Right hindlimb (tissue), 1 donor: ENCODE results near the gene SH3GLB2.
A peak's percentile ranks its signal among the peaks of the same experiment; 100 is the strongest.
"Not testable (repeated sequence)": the region's sequence is repeated elsewhere in the genome, so short reads cannot be mapped to it uniquely, and the experiment has no call there.

Experiments used
- DNase-seq: peaks from one replicate; pipeline ENCODE4 v3.0.0-alpha.2; 2018

Gene SH3GLB2

GRCh38 chr9:129053020-129053419 lies 24.9 kb upstream of the SH3GLB2 start:
- DNase-seq: no peak

GRCh38 chr9:129052592-129052991 lies 24.5 kb upstream of the SH3GLB2 start:
- no peak for DNase-seq

DNA sequence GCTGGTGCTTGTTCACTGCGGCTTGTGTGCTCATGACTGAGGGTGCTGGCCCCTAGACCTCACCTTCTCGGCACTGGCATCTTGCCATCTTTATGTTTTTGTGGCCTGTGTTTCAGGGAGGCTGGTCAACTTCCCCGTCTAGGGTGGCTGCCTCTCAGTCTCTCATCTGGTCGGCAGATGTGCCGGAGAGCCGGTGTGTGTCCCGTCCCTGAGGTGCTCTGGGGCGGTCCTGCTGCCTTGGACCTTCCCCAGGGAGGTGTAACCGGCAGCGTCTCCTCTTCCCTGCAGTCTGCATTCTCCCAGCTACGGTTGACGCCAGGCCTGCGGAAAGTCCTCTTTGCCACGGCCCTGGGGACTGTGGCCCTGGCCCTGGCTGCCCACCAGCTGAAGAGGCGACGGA lies 13.9 kb upstream of the SH3GLB2 start:
- no peak for DNase-seq

DNA sequence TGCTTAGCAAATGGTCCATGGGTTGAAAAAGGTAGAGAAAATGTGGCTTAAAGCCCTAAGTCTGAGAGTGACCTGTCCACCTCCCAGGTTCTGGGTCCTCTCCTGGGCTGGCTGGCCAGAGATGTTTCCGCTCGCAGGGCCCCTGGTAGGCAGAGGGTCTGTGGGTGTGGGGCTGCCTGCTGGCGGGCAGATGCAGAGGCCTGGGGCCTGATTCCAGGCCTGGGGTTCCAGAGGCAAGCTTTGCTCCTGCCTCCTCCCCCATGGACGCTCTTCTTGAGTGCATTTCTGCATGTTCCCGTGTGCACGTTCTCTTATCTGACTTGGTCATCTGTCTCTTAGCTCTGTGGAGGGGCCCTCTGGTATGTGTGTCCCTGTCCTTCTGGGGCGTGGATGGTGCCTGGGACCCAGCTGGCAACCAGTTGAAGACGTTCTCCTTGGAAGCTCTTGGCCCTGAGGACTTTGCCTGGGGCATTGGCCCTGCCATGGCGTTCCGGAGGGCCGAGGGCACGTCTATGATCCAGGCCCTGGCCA lies 12.0 kb upstream of the SH3GLB2 start:
- no peak for DNase-seq

DNA sequence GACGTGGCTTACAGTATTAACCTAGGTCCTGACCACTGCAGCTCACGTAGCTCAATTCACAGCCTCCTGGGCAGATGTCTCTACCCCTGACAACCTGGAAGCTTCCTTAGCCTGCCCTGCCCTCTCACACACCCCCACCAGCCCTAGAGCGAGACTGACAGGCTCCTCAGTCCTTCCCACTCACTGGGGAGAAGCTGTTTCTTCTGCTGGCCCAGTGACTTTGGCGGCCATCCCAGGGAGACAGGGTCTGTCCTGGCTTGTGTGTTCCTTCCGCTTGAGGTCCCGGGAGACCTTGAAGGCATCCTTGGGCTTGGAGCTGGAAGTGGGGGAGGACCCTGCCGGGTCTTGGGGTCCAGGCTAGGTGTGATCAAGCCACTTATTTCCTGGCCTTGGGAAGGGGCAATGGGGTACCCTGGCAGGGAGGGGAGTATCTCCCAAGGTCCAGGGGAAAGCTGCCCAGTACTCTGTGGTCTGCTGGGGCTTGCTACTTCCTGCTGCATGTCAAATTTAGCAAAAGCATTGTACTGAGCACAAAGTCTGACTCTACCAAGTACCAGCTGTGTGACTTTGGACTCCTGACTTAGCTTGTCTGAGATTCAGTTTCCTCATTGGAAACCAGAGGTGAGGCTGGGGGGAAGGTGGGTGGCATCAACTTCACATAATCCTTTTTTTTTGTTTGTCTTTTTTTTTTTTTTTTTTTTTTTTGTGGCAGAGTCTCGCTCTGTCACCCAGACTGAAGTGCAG lies 10.2 kb upstream of the SH3GLB2 start:
- DNase-seq: no peak

- DNase-seq: no peak
Measured at GRCh38 chr9:129037767-129038098, 9.6 kb upstream of the SH3GLB2 start.

DNA sequence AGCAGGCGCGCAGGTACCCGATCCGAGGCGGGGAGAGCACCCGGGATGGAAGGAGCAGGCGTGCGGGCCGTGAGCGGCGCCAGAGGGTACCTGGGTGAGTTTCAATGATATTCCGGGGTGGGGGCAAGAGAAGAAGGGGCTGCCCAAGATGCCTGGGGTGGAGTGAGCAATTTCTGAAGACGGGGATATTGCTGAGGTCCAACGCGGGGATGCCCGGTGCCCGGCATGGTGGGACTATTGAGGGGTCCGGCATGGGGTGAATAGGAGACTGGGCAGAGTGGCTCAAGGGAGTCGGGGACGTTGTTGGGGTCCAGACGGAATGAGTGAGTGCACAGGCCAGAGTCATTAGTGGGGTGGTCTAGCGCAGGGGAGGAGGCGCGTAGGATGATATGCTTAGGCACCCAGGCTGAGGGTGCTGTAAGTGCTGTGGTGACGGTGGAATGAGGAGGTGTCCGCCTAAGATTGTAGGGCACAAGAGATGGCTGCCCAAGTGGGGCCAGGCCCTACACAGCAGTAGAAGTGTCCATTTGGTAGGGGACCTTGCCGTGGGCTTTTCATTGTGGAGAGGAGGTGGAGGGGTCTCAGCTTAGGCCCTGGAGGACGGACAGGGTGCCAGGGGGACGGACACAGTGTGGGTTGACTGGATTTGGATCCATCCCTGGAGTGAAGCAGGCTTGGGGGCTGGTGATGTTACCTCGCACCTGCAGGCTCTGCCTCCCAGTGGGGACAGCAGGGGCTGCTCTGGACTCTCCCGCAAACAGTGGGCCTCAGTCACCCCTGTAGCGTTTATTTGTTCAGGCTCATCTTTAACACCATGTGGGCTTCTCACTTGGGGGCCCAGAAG lies 9.0 kb upstream of the SH3GLB2 start:
- DNase-seq: no peak

GRCh38 chr9:129036241-129036922 lies 8.3 kb upstream of the SH3GLB2 start, which contains the start of gene MIGA2:
Gene MIGA2 (plus strand): TSS chr9:129036626. CDS start chr9:129040595, 3,969 bp downstream.
- peak; percentile 99 for DNase-seq

- DNase-seq: not testable (repeated sequence)
Measured at GRCh38 chr9:129035838-129036237, 7.7 kb upstream of the SH3GLB2 start.

- no peak for DNase-seq
Measured at GRCh38 chr9:129033216-129033615, 5.1 kb upstream of the SH3GLB2 start.

- no peak for DNase-seq
Measured at GRCh38 chr9:129032541-129033159, 4.5 kb upstream of the SH3GLB2 start.

DNA sequence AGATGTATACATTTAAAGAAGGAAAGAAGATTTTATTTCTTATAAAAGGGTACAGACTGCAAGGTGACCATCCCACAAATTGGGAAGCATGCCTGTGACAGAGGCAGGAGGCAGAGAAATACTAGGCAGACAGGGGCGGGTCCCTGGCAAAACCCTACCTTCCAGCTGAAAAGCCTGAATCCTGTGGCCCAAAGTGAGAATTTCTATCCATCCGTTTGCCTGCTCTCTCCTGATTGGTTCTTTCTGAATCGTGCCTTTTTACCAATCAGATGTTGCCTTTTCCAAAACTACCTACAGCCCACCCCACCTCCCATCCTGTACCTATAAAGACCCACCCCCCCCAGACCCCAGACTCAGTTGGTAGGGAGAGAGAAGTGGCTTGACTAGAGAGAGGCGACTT lies 3.4 kb upstream of the SH3GLB2 start:
- DNase-seq: no peak

GRCh38 chr9:129030191-129030590 lies 2.1 kb upstream of the SH3GLB2 start:
- DNase-seq: no peak

DNA sequence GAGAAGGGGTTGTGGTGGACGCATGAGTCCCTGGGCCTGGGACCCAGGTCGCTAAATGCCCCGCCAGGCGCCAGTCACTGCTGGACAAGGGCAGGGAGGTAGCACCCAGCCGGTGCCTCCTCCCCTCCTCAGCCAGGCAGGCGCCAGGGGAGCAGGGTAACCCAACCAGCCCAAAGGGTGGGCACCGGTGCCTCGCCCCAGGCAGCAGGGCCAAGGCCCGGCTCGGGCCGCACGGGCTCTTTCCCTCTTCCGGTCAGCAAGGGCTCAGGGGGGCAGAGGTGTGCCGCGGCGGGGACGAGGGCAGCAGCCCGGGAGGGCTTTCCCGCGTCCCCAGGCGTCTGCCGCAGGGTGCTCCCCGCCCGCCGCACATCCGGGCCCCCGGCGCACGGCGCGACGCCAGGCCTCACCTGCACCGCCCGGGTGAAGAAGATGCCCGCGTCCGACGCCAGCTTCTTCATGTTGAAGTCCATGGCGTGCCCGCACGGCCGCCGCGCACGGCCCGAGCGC lies 393 bp downstream of the SH3GLB2 start:
- peak; percentile 49 for DNase-seq

GRCh38 chr9:129027224-129027684 lies 877 bp downstream of the SH3GLB2 start:
- no peak for DNase-seq

DNA sequence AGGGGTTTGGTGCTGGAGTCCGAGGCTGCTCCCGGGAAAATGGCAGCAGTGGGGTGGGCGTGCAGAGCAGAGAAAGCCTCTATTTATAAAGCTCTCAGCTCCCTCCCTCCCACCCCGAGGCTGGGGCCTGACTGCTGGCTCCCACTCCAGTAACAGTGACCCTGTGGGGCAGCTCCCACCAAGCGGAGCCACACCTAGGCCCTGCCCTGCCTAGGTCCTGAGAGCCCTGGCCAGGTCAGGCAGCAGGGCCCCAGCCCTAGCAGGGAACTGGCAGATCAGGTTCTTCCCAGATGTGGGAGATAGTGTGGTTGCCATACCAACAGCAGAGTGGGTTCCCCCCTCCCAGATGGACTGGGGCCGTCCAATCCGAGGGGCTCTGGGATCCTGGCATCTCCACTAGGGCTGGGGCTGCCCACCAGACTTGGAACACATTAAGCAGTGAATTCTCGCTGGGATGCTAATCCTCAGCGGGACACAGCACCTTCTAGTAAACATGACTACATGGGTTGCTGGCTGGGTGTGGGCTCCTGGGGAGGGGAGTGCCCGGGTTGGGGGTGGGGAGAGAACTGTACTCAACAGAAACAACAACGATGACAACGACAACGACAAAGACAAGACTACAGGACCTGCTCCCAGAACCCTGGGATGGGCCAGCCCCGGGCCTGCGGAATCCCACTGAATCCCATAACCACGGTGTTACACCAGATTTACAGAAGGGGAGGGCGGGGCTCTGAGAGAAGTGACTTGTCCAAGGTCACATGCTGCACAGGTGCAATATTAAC lies 1.5 kb downstream of the SH3GLB2 start:
- DNase-seq: peak; percentile 59

DNA sequence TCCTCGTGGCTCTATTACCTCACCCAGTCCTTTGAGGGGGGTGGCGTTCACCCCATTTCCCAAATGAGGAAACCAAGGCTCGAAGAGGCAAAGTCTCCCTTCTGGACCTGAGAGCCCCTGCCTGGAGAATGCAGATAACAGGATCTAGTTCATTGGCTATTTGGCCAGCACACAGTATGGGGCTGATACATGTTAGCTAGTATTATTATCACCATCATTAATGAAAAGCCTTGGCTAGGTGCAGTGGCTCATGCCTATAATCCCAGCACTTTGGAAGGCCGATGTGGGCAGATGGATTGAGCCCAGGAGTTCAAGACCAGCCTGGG lies 4.3 kb downstream of the SH3GLB2 start:
- no peak for DNase-seq

DNA sequence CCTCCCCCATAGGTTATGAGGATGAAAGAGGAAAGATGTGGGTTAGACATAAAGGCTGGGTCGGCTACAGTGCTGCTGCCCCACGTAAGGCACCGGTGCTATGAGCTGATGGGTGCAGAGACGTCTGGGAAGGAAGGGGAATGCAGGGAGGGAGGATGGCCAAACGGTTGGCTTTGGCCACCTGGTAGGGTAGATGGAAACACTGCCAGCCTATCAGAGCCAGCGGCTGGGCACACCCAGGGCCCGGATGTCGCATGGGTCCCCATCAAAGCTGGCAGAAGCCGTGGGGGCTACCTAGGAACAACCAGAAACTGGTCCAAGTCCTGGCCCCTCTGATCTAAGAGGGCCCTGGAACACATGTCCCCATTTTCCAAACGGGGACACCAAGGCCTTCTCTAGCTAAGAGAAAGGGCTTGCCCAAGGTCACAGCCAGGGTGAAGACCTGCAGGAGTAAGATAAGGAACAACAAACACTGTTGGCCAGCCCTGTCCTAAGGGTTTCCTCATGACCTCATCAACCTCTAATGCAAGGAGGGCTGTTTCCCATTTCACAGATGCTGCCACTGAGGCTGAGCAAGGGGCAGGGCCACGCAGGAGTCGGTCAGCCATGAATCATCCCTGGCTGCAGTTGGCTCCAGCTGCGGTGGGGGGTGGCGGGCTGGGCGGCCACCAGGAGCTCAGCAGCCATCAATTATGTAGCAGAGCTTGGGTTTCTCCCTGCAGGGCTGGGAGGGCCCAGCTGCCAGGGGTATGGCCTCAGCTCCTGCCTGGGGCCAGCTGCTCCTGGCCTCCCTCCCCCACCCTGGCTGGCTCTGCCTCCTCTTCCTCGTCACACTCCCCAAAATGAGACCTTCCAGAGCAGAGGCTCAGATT lies 4.9 kb downstream of the SH3GLB2 start:
- peak; percentile 91 for DNase-seq

DNA sequence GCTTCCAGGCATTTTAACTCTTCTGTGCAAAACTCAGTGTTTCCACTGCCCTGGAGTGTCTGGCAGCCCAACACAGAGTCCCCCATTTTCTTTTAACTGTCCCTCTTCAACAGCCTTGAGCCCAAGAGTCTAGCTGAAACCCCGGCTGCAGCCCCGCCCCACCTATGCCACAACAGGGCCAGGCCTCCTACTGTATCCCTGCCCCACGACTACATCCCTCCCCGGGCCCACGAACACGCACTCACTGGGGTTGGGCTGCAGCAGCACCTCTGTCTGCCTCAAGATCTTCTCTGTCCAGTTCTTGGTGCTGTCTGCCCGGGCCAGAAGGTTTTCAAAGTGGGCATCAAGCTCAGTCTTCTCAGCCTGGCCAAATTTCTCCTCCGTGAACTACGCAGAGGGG lies 6.1 kb downstream of the SH3GLB2 start:
- DNase-seq: no peak

GRCh38 chr9:129021091-129021490 lies 7.0 kb downstream of the SH3GLB2 start:
- DNase-seq: no peak

DNA sequence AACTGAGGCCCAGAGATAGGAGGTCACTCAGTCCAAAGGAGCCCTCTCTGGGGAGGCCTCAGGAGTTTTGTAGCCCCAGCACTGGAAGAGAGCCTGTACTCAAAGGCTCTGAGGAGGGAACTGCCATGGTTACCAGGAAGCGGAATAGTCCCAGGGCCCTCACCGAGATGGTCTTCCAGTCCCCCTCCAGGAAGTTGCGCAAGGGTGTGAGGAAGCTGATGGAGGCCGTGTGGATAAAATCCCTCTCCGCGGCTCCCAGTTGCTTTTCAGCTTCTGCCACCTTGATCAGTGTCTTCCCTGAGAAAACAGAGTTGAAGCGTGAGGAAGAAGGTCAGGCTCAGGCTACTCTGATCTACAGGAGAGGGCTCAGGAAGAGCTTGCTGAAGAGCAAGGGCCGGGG lies 13.5 kb downstream of the SH3GLB2 start:
- DNase-seq: no peak
